Esophagus muscularis mucosa (tissue), 4 donors: Measurements from ENCODE around the gene DIAPH3. TPM values are rescaled to one million over a fixed set of nuclear protein-coding genes. Genes with fewer than 3 reads are reported as not detected.

Experiments used
- DNase-seq: peaks from one replicate; pipeline ENCODE4 v3.0.0-alpha.2; 2017; ENCODE audit errors: extremely low spot score
- H3K27ac ChIP-seq, 4 donors: fragments of 200-600 bp; sonication (generic); replicated peaks in 1 of 4; 1 replicate in 3 of 4; 2 replicates in 1 of 4; pipeline ENCODE4 v1.5.1; 2016 to 2019; ENCODE audit warnings: mild to moderate bottlenecking in 1 of 4
- H3K27me3 ChIP-seq, 4 donors: fragments of 200-600 bp; sonication (generic); one replicate each; pipeline versions ENCODE4 v1.5.1 to v1.6.0; 2016 to 2019
- H3K36me3 ChIP-seq, 4 donors: fragments of 200-600 bp; sonication (generic); one replicate each; pipeline ENCODE4 v1.5.1; 2016 to 2019
- H3K4me1 ChIP-seq, 4 donors: fragments of 200-600 bp; sonication (generic); one replicate each; pipeline ENCODE4 v1.5.1; 2016 to 2019
- H3K4me3 ChIP-seq, 4 donors: fragments of 200-600 bp; sonication (generic); 1 replicate in 2 of 4; 2 replicates in 2 of 4; pipeline ENCODE4 v1.5.1; 2016 to 2019; ENCODE audit warnings: mild to moderate bottlenecking in 4 of 4, moderate library complexity in 1 of 4
- H3K9me3 ChIP-seq, 4 donors: fragments of 200-600 bp; sonication (generic); 1 replicate in 3 of 4; 2 replicates in 1 of 4; pipeline ENCODE4 v1.5.1; 2016 to 2019
- EP300 ChIP-seq: sonication (generic); formaldehyde crosslinking; IDR thresholded peaks from one replicate; pipeline ENCODE4 v1.6.1; 2017; ENCODE audit warnings: antibody characterized with exemption
- POLR2A ChIP-seq: fragments of 450-650 bp; IDR thresholded peaks from one replicate; pipeline ENCODE4 v1.6.1; 2017; ENCODE audit warnings: antibody characterized with exemption, moderate library complexity, mild to moderate bottlenecking, low read depth
- POLR2AphosphoS5 ChIP-seq, 2 donors: sonication (generic); formaldehyde crosslinking; IDR thresholded peaks; one replicate each; pipeline ENCODE4 v1.6.1; 2017; ENCODE audit warnings: antibody characterized with exemption in 2 of 2
- WGBS: methylation state at CpG from one replicate; pipeline ENCODE4 v1.1.5; 2018; 5-methylcytosine and 5-hydroxymethylcytosine counted together
- intact Hi-C: fragments of 100-400 bp; cut with DNase I; formaldehyde crosslinking; loops from one replicate; pipeline ENCODE4 v1.15.1; 2023
- total RNA-seq, 4 donors: library from RNA; depleted of rRNA; stranded (reverse); fragments of >200 nt; gene quantifications; one replicate each; pipeline versions ENCODE4 v1.1.0 to v1.2.1, GENCODE V29; 2016
- TF ChIP-seq, protein P1 (sequence below), 3 experiments: fragments of 200-600 bp in 2 of 3; fragments of 450-650 bp in 1 of 3; sonication (generic) in 2 of 3; IDR thresholded peaks; one replicate each; pipeline ENCODE4 v1.5.1; 2017 to 2019; ENCODE audit warnings: antibody characterized with exemption in 3 of 3, mild to moderate bottlenecking in 2 of 3, moderate library complexity in 1 of 3

The DIAPH3 gene
- total RNA-seq, 4 donors from 2014 or later, result under 0.01 to 1.0 (median 0.41) TPM

GRCh38 chr13:60146471-60146870 is 17.3 kb downstream of the DIAPH3 start:
- no peaks in the 10 kb centered on the region for H3K27me3 ChIP-seq
- H3K4me3 ChIP-seq, result no peak overlapping the region
- H3K4me1 ChIP-seq, result no peaks in the 10 kb centered on the region
- H3K9me3 ChIP-seq, result no peaks in the 10 kb centered on the region
- no peak for TF ChIP-seq POLR2A
- TF ChIP-seq EP300, result no peak
- no peak for TF ChIP-seq POLR2AphosphoS5 (IDR thresholded peaks at IDR 0.05)
- TF ChIP-seq, protein P1, sequence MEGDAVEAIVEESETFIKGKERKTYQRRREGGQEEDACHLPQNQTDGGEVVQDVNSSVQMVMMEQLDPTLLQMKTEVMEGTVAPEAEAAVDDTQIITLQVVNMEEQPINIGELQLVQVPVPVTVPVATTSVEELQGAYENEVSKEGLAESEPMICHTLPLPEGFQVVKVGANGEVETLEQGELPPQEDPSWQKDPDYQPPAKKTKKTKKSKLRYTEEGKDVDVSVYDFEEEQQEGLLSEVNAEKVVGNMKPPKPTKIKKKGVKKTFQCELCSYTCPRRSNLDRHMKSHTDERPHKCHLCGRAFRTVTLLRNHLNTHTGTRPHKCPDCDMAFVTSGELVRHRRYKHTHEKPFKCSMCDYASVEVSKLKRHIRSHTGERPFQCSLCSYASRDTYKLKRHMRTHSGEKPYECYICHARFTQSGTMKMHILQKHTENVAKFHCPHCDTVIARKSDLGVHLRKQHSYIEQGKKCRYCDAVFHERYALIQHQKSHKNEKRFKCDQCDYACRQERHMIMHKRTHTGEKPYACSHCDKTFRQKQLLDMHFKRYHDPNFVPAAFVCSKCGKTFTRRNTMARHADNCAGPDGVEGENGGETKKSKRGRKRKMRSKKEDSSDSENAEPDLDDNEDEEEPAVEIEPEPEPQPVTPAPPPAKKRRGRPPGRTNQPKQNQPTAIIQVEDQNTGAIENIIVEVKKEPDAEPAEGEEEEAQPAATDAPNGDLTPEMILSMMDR (IDR thresholded peaks at IDR 0.05), result no peak
- no peak for DNase-seq
- WGBS, result 69% methylated on average over 2 of the region's 2 CpGs
- no peaks in the 10 kb centered on the region for H3K36me3 ChIP-seq
- no peak overlapping the region for H3K27ac ChIP-seq
- intact Hi-C loops, result no loop called here

- no peak overlapping the region for H3K4me3 ChIP-seq
- intact Hi-C loops, result no loop called here
- H3K9me3 ChIP-seq, result no peaks in the 10 kb centered on the region
- no peak overlapping the region for H3K27ac ChIP-seq
- TF ChIP-seq EP300, result no peak
- no peak for TF ChIP-seq POLR2AphosphoS5 (IDR thresholded peaks at IDR 0.05)
- TF ChIP-seq, protein P1 (IDR thresholded peaks at IDR 0.05), result no peak
- no peak for TF ChIP-seq POLR2A
- H3K27me3 ChIP-seq, result no peaks in the 10 kb centered on the region
- no peak for DNase-seq
- H3K4me1 ChIP-seq, result no peaks in the 10 kb centered on the region
- H3K36me3 ChIP-seq, result no peaks in the 10 kb centered on the region
- WGBS, result 74% methylated on average over 3 of the region's 3 CpGs
These were observed 20.0 kb downstream of the DIAPH3 start for GRCh38 chr13:60143775-60144174.

DNA sequence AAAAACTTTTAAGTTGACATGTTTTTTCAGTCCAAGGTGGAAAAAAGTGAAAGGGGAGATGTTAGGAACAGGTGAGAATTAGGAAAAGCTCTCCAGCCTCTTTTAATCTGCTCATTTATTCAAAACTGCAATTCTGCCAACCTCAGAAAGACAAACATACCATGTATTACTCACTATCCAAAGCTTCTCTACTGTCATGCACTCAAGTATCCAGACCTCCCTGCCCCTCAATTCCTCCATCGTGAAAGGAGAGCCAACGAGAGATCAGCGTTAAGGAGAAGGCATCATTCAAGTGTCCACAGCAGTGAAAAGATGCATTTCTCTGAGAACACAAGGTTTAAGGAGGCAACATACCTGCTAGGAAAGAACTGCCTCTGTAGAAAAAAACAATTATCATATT is 24.5 kb downstream of the DIAPH3 start:
- Histone ChIP-seq H3K36me3 (no peaks in the 10 kb centered on the region), H3K27me3 (no peaks in the 10 kb centered on the region), H3K4me3 (no peak overlapping the region), H3K4me1 (no peaks in the 10 kb centered on the region), H3K27ac (no peak overlapping the region), H3K9me3 (no peaks in the 10 kb centered on the region)
- TF ChIP-seq EP300 (no peak), POLR2A (no peak), POLR2AphosphoS5 (IDR thresholded peaks at IDR 0.05) (no peak)
- TF ChIP-seq, protein P1 (IDR thresholded peaks at IDR 0.05), result no peak
- intact Hi-C loops, result no loop called here
- DNase-seq, result no peak
- WGBS, result 50% methylated on average over 3 of the region's 3 CpGs

GRCh38 chr13:60138674-60139073 is 25.1 kb downstream of the DIAPH3 start:
- DNase-seq, result no peak
- 59% methylated on average over 1 of the region's 1 CpG for WGBS
- Histone ChIP-seq H3K4me3 (no peak overlapping the region), H3K36me3 (no peaks in the 10 kb centered on the region), H3K4me1 (no peaks in the 10 kb centered on the region), H3K9me3 (no peaks in the 10 kb centered on the region), H3K27me3 (no peaks in the 10 kb centered on the region), H3K27ac (no peak overlapping the region)
- TF ChIP-seq, protein P1 (IDR thresholded peaks at IDR 0.05), result no peak
- TF ChIP-seq POLR2AphosphoS5 (IDR thresholded peaks at IDR 0.05), result no peak
- intact Hi-C loops, result no loop called here

GRCh38 chr13:60137911-60138560 is 25.7 kb downstream of the DIAPH3 start:
- TF ChIP-seq POLR2AphosphoS5 (IDR thresholded peaks at IDR 0.05) (no peak), EP300 (no peak), POLR2A (no peak)

More at GRCh38 chr13:60137911-60138560, 25.7 kb downstream of the DIAPH3 start:
- Histone ChIP-seq H3K27ac (no peak overlapping the region), H3K9me3 (no peaks in the 10 kb centered on the region), H3K36me3 (no peaks in the 10 kb centered on the region), H3K27me3 (no peaks in the 10 kb centered on the region), H3K4me3 (no peak overlapping the region), H3K4me1 (no peaks in the 10 kb centered on the region)
- 96% methylated on average over 8 of the region's 8 CpGs for WGBS
- intact Hi-C loops, result no loop called here
- DNase-seq, result no peak
